GM12878 (cell line): Measurements from ENCODE around the gene XPNPEP1. TPM values are rescaled to one million over a fixed set of nuclear protein-coding genes. Genes with fewer than 3 reads are reported as not detected.

Source experiments
- ATAC-seq: fragments of 200-7000 bp; cut with Tn5 transposase; 3 replicates; pipeline ENCODE4 v1.9.1; 2020; ENCODE audit warnings: mild to moderate bottlenecking, moderate library complexity
- BruUV-seq: library from RNA; stranded (reverse); fragments of 400-500 nt; replicated peaks from 2 replicates; lab custom pipeline; 2021; lab: Mats Ljungman, UMichigan
- CTCF ChIA-PET: fragments of 300-600 bp; sonication (Branson Sonifier 250); formaldehyde crosslinking; extraction: SDS; loops from one replicate; lab custom pipeline; 2021; ENCODE audit warnings: inconsistent platforms; lab: Yijun Ruan, JAX
- POLR2A ChIA-PET: fragments of 350-600 bp; formaldehyde crosslinking; extraction: SDS; loops from one replicate; lab custom pipeline; 2021; ENCODE audit warnings: inconsistent platforms; lab: Charles Lee
- RAD21 ChIA-PET: fragments of 300-600 bp; sonication (Branson Sonifier 250); formaldehyde crosslinking; loops from one replicate; lab custom pipeline; 2023; ENCODE audit warnings: antibody characterized with exemption; ENCODE audit not compliant: unreplicated experiment; lab: Charles Lee
- SMC1A ChIA-PET: fragments of 300-600 bp; sonication (Branson Sonifier 250); formaldehyde crosslinking; loops from one replicate; lab custom pipeline; 2023; ENCODE audit not compliant: unreplicated experiment, uncharacterized antibody; lab: Charles Lee
- DNase-seq: peaks from one replicate; pipeline ENCODE4 v3.0.0-alpha.2; 2011; ENCODE audit warnings: low read depth, low spot score
- FAIRE-seq: peaks from 3 replicates; lab custom pipeline; 2011; peaks lifted over from hg19 to GRCh38; lab: Jason Lieb, UNC
- H2AFZ ChIP-seq: 2 replicates; pipeline ENCODE4 v1.6.0; 2011; ENCODE audit warnings: low read depth, low read length, control low read depth; ENCODE audit not compliant: control insufficient read depth
- H3K27ac ChIP-seq: 2 replicates; pipeline ENCODE4 v1.5.1; 2011; ENCODE audit warnings: control low read depth; ENCODE audit not compliant: control insufficient read depth, insufficient read depth
- H3K27me3 ChIP-seq, 2 experiments: replicated peaks in 1 of 2; 2 replicates each; pipeline versions ENCODE4 v1.6.0 to v1.6.1; 2011; ENCODE audit warnings: low read length in 1 of 2; ENCODE audit not compliant: control insufficient read depth in 2 of 2, insufficient read depth in 2 of 2
- H3K36me3 ChIP-seq, 2 experiments: 2 replicates each; pipeline ENCODE4 v1.5.1; 2011; ENCODE audit warnings: low read length in 1 of 2; ENCODE audit not compliant: control insufficient read depth in 2 of 2, insufficient read depth in 2 of 2
- H3K4me1 ChIP-seq: 2 replicates; pipeline ENCODE4 v1.6.1; 2011; ENCODE audit warnings: mild to moderate bottlenecking, low read length, moderate library complexity, mixed read lengths; ENCODE audit not compliant: control insufficient read depth, insufficient read depth
- H3K4me2 ChIP-seq: 2 replicates; pipeline ENCODE4 v1.6.0; 2011; ENCODE audit warnings: control low read depth; ENCODE audit not compliant: control insufficient read depth, insufficient read depth
- H3K4me3 ChIP-seq: fragments of 200-600 bp; sonication (generic); 2 replicates; pipeline ENCODE4 v1.5.1; 2016
- H3K79me2 ChIP-seq: 2 replicates; pipeline ENCODE4 v1.6.0; 2011; ENCODE audit warnings: low read length; ENCODE audit not compliant: control insufficient read depth, insufficient read depth
- H3K9ac ChIP-seq: 2 replicates; pipeline ENCODE4 v1.8.0; 2011; ENCODE audit warnings: low read length, control low read depth, mixed read lengths; ENCODE audit not compliant: control insufficient read depth, insufficient read depth
- H3K9me3 ChIP-seq: replicated peaks from 3 replicates; pipeline ENCODE4 v1.5.1; 2011; ENCODE audit warnings: mild to moderate bottlenecking, low read length; ENCODE audit not compliant: control insufficient read depth, insufficient read depth
- H4K20me1 ChIP-seq: 2 replicates; pipeline ENCODE4 v1.6.0; 2011; ENCODE audit not compliant: control insufficient read depth, insufficient read depth
- ASH2L ChIP-seq: fragments of 300-600, 200-600 bp; sonication (generic); IDR thresholded peaks from 2 replicates; pipeline ENCODE4 v1.6.1; 2017; ENCODE audit warnings: low read depth, mild to moderate bottlenecking, borderline replicate concordance
- ATF7 ChIP-seq: fragments of 450-650 bp; IDR thresholded peaks from 2 replicates; pipeline ENCODE4 v1.6.1; 2016; ENCODE audit warnings: low read depth, mild to moderate bottlenecking
- BHLHE40 ChIP-seq, 2 experiments: fragments of 450-650 bp in 1 of 2; IDR thresholded peaks; 2 replicates each; pipeline ENCODE4 v1.6.1; 2011 to 2017; ENCODE audit warnings: low read depth in 2 of 2, borderline replicate concordance in 1 of 2, improper control_type of control experiment in 1 of 2, low read length in 1 of 2, mild to moderate bottlenecking in 1 of 2
- CREM ChIP-seq: IDR thresholded peaks from 2 replicates; pipeline ENCODE4 v1.6.1; 2014; ENCODE audit warnings: antibody characterized with exemption, low read depth
- NBN ChIP-seq: fragments of 450-650 bp; IDR thresholded peaks from 2 replicates; pipeline ENCODE4 v1.6.1; 2016
- NFIC ChIP-seq: IDR thresholded peaks from 2 replicates; pipeline ENCODE4 v1.6.1; 2012; ENCODE audit warnings: low read depth, mild to moderate bottlenecking, inconsistent platforms, low read length, moderate library complexity
- RB1 ChIP-seq: fragments of 450-650 bp; formaldehyde crosslinking; IDR thresholded peaks from 2 replicates; pipeline ENCODE4 v1.6.1; 2017; ENCODE audit warnings: mild to moderate bottlenecking, borderline replicate concordance
- SUZ12 ChIP-seq: fragments of 200-600 bp; sonication (generic); IDR thresholded peaks from one replicate; pipeline ENCODE4 v1.6.1; 2018; ENCODE audit warnings: antibody characterized with exemption, mild to moderate bottlenecking; ENCODE audit not compliant: unreplicated experiment
- TAF1 ChIP-seq: IDR thresholded peaks from 2 replicates; pipeline ENCODE4 v1.6.1; 2011; ENCODE audit warnings: mild to moderate bottlenecking, low read depth, low read length, borderline replicate concordance
- YBX1 ChIP-seq: fragments of 450-650 bp; IDR thresholded peaks from 2 replicates; pipeline ENCODE4 v1.6.1; 2016; ENCODE audit warnings: antibody characterized with exemption
- whole genome bisulfite sequencing: methylation state at CpG from one replicate; pipeline ENCODE4 v1.1.6; 2016; ENCODE audit warnings: low lambda C conversion rate; ENCODE audit not compliant: insufficient replicate concordance, insufficient coverage; ENCODE audit errors: missing lambda C conversion rate; 5-methylcytosine and 5-hydroxymethylcytosine counted together
- in situ Hi-C: fragments of 300-500 bp; cut with MboI; formaldehyde crosslinking; loops from 9 replicates; pipeline ENCODE4 v1.14.3; 2018; ENCODE audit warnings: mixed read lengths
- intact Hi-C: fragments of 100-400 bp; cut with micrococcal nuclease; formaldehyde crosslinking; loops from one replicate; pipeline ENCODE4 v1.14.2; 2022; ENCODE audit not compliant: unreplicated experiment
- polyA plus RNA-seq, 11 experiments: library from polyadenylated mRNA; depleted of rRNA in 4 of 11; unstranded in 6 of 11; stranded (reverse) in 5 of 11; fragments of >200 nt; fragmentation: Nextera tagmentation in 4 of 11; fragmentation: Illumina TruSeq in 1 of 11; extraction: Ambion mirVana in 4 of 11; extraction: Trizol in 1 of 11; gene quantifications; 1 replicate in 1 of 11; 2 replicates in 10 of 11; pipeline versions ENCODE4 v1.2.1 to v1.2.3, GENCODE V29; 2011 to 2016; ENCODE audit warnings: inconsistent platforms in 2 of 11, missing spikeins in 2 of 11, low read depth in 1 of 11
- small RNA-seq: library from RNA; depleted of rRNA; stranded (forward); fragments of <200 nt; gene quantifications from one replicate; pipeline ENCODE3, GENCODE V24; 2014
- total RNA-seq, 4 experiments: library from RNA; depleted of rRNA in 3 of 4; stranded (reverse); fragments of >200 nt in 3 of 4; fragmentation: Illumina TruSeq in 1 of 4; extraction: Trizol in 1 of 4; gene quantifications; 2 replicates each; pipeline versions ENCODE4 v1.2.1 to v1.2.3, GENCODE V29; 2013 to 2021

The XPNPEP1 gene
- total and polyA plus RNA-seq, 10 of the 15 experiments (the other 5 are each of a cell fraction or from before 2014, with no cell fraction given), result 22.7 to 108 (median 43.5) TPM

- no peak overlapping the region for H3K27ac ChIP-seq
- ATAC-seq, result no peak
- no peaks in the 10 kb centered on the region for H3K79me2 ChIP-seq
Measured at GRCh38 chr10:109819807-109820206, 103.5 kb downstream of the XPNPEP1 start.

More at GRCh38 chr10:109819807-109820206, 103.5 kb downstream of the XPNPEP1 start:
- DNase-seq, result no peak
- ChIA-PET POLR2A (no interaction called here), RAD21 (no interaction called here), SMC1A (interaction anchor here (0.6 kb wide), 1 partner anchor 104 kb away, joined by 3 read pairs; no protein-coding TSS in a partner anchor), CTCF (interaction anchor here (0.6 to 1.4 kb wide), 2 partner anchors 15 to 34 kb away, joined by 3 to 4 read pairs; no protein-coding TSS in a partner anchor)
- Histone ChIP-seq H4K20me1 (no peaks in the 10 kb centered on the region), H3K27me3 (no peaks in the 10 kb centered on the region), H3K4me3 (no peak overlapping the region), H3K9ac (no peak overlapping the region), H3K4me1 (no peaks in the 10 kb centered on the region), H3K36me3 (no peaks in the 10 kb centered on the region), H3K4me2 (no peak overlapping the region), H3K9me3 (no peaks in the 10 kb centered on the region), H2AFZ (no peak overlapping the region)
- no peak for FAIRE-seq
- intact Hi-C loops (no loop called here), in situ Hi-C loops (no loop called here)
- no TSS peak for BruUV-seq
- TF ChIP-seq ATF7 (no peak), ASH2L (no peak), NBN (no peak), TAF1 (no peak), RB1 (no peak), SUZ12 (no peak), YBX1 (no peak), BHLHE40 (IDR thresholded peaks at IDR 0.05; ENCODE audit: borderline replicate concordance in 1 of 2, low read depth in 2 of 2, low read length in 1 of 2) (no peak), CREM (no peak), NFIC (no peak)
- WGBS, result 0% methylated on average over 3 of the region's 3 CpGs

Small RNA genes within 50 kb of the gene (small RNA-seq; reads per million reads assigned to genes)
- gene RNU4-5P, result not detected

Other genes starting within 250 kb of the XPNPEP1 start
- 77.9 and 85.0 TPM in 2 replicates for gene ADD3, start 84.5 kb upstream of the XPNPEP1 start, total RNA-seq (2014; rRNA removed)
- gene ADD3, start 84.5 kb upstream of the XPNPEP1 start, total RNA-seq (2014; rRNA removed; fragmentation: Illumina TruSeq; extraction: Trizol), result 90.1 and 101 TPM in 2 replicates
- gene ADD3, start 84.5 kb upstream of the XPNPEP1 start, total RNA-seq (2021), result 52.8 and 56.1 TPM in 2 replicates
- gene ADD3, start 84.5 kb upstream of the XPNPEP1 start, polyA plus RNA-seq (2011; rRNA removed), result 127 and 194 TPM in 2 replicates
- gene ADD3, start 84.5 kb upstream of the XPNPEP1 start, polyA plus RNA-seq (2014; fragmentation: Illumina TruSeq; extraction: Trizol), result 129 and 199 TPM in 2 replicates
- 10 to 100 TPM; 27.3 to 28.5 TPM for gene ADD3, start 84.5 kb upstream of the XPNPEP1 start, polyA plus RNA-seq (2014; fragmentation: Nextera tagmentation; extraction: Ambion mirVana)
- gene ADD3, start 84.5 kb upstream of the XPNPEP1 start, polyA plus RNA-seq (2014; rRNA removed), result 45.4 and 69.6 TPM in 2 replicates
- gene ADD3, start 84.5 kb upstream of the XPNPEP1 start, polyA plus RNA-seq (2016; fragmentation: Nextera tagmentation; extraction: Ambion mirVana), result 10 to 100 TPM; 60.4 to 66.0 TPM